H1 (cell line): Measurements from ENCODE around the gene CDC42SE2. TPM values are rescaled to one million over a fixed set of nuclear protein-coding genes. Genes with fewer than 3 reads are reported as not detected.

ENCODE experiments used
- CTCF ChIA-PET: fragments of 300-600 bp; sonication (Branson Sonifier 250); formaldehyde crosslinking; loops from one replicate; lab custom pipeline; 2021; ENCODE audit not compliant: partially characterized antibody; lab: Charles Lee
- POLR2A ChIA-PET: fragments of 300-600 bp; sonication (Branson Sonifier 250); formaldehyde crosslinking; loops from one replicate; lab custom pipeline; 2021; ENCODE audit warnings: inconsistent platforms; ENCODE audit not compliant: partially characterized antibody; lab: Charles Lee
- DNase-seq, 2 experiments: peaks; one replicate each; pipeline versions ENCODE4 v3.0.0 to v3.0.0-alpha.2; 2010 to 2022; ENCODE audit warnings: low spot score in 2 of 2, low read depth in 1 of 2, mixed read lengths in 1 of 2
- FAIRE-seq: peaks from 2 replicates; lab custom pipeline; 2011; peaks lifted over from hg19 to GRCh38; lab: Jason Lieb, UNC
- H2AFZ ChIP-seq: 2 replicates; pipeline ENCODE4 v1.8.1; 2012; ENCODE audit warnings: low read length, inconsistent platforms
- H2AK5ac ChIP-seq: 2 replicates; pipeline ENCODE4 v1.6.1; 2013; ENCODE audit warnings: low read depth, low read length
- H2BK120ac ChIP-seq: replicated peaks from 2 replicates; pipeline ENCODE3; 2013; ENCODE audit warnings: low read depth, low read length, inconsistent platforms
- H2BK12ac ChIP-seq: 2 replicates; pipeline ENCODE4 v1.6.1; 2013; ENCODE audit warnings: low read depth, low read length
- H2BK15ac ChIP-seq: 2 replicates; pipeline ENCODE4 v1.6.1; 2013; ENCODE audit warnings: low read length
- H2BK20ac ChIP-seq: 2 replicates; pipeline ENCODE4 v1.6.1; 2013; ENCODE audit warnings: low read length
- H2BK5ac ChIP-seq: 2 replicates; pipeline ENCODE4 v1.6.1; 2013; ENCODE audit warnings: low read depth, low read length
- H3K14ac ChIP-seq: 2 replicates; pipeline ENCODE4 v1.6.1; 2013; ENCODE audit warnings: inconsistent platforms; ENCODE audit not compliant: insufficient read length
- H3K18ac ChIP-seq: 2 replicates; pipeline ENCODE4 v1.6.1; 2013; ENCODE audit warnings: low read length; ENCODE audit errors: extremely low read depth
- H3K23ac ChIP-seq: 2 replicates; pipeline ENCODE4 v1.6.1; 2013; ENCODE audit warnings: inconsistent platforms; ENCODE audit not compliant: insufficient read length
- H3K23me2 ChIP-seq: 2 replicates; pipeline ENCODE4 v1.6.1; 2013; ENCODE audit warnings: low read depth, low read length
- H3K27ac ChIP-seq: 2 replicates; pipeline ENCODE4 v1.6.1; 2011; ENCODE audit warnings: low read depth, low read length, inconsistent platforms
- H3K27me3 ChIP-seq, 4 experiments: replicated peaks in 1 of 4; 1 replicate in 1 of 4; 2 replicates in 3 of 4; pipeline versions ENCODE4 v1.6.1 to v1.8.1; 2011 to 2013; ENCODE audit warnings: low read length in 3 of 4, mild to moderate bottlenecking in 3 of 4, inconsistent platforms in 2 of 4, mixed read lengths in 2 of 4, moderate library complexity in 1 of 4; ENCODE audit not compliant: control insufficient read depth in 3 of 4, insufficient read depth in 3 of 4; ENCODE audit errors: extremely low read depth in 1 of 4
- H3K36me3 ChIP-seq, 4 experiments: 2 replicates each; pipeline versions ENCODE4 v1.6.1 to v1.8.1; 2011 to 2013; ENCODE audit warnings: mild to moderate bottlenecking in 4 of 4, low read length in 3 of 4, moderate library complexity in 2 of 4, control low read depth in 1 of 4, inconsistent platforms in 1 of 4; ENCODE audit not compliant: insufficient read depth in 4 of 4, control insufficient read depth in 2 of 4
- H3K4ac ChIP-seq: replicated peaks from 2 replicates; pipeline ENCODE3; 2013; ENCODE audit warnings: low read length, low read depth, mixed read lengths, inconsistent platforms; ENCODE audit not compliant: insufficient read length
- H3K4me1 ChIP-seq, 4 experiments: replicated peaks in 1 of 4; 1 replicate in 1 of 4; 2 replicates in 3 of 4; pipeline versions ENCODE4 v1.6.1 to v1.8.1; 2011 to 2013; ENCODE audit warnings: low read length in 3 of 4, inconsistent platforms in 2 of 4, mixed read lengths in 1 of 4; ENCODE audit not compliant: insufficient read depth in 4 of 4, control insufficient read depth in 3 of 4
- H3K4me2 ChIP-seq, 2 experiments: 2 replicates each; pipeline versions ENCODE4 v1.6.1 to v1.8.1; 2011 to 2013; ENCODE audit warnings: low read depth in 2 of 2, low read length in 2 of 2, control low read depth in 1 of 2, inconsistent platforms in 1 of 2, mild to moderate bottlenecking in 1 of 2; ENCODE audit not compliant: insufficient read depth in 1 of 2
- H3K4me3 ChIP-seq, 4 experiments: fragments of 200-600, 300-600 bp in 1 of 4; sonication (generic), shearing (Covaris generic), sonication (Bioruptor Twin) in 1 of 4; 2 replicates each; pipeline versions ENCODE4 v1.5.1 to v1.8.1; 2011 to 2016; ENCODE audit warnings: low read length in 4 of 4, low read depth in 3 of 4, control low read depth in 2 of 4, inconsistent platforms in 2 of 4, mild to moderate bottlenecking in 2 of 4, mixed read lengths in 1 of 4, moderate library complexity in 1 of 4; ENCODE audit not compliant: insufficient read depth in 2 of 4; ENCODE audit errors: extremely low read depth in 1 of 4
- H3K56ac ChIP-seq: replicated peaks from 2 replicates; pipeline ENCODE3; 2013; ENCODE audit warnings: low read depth, mild to moderate bottlenecking, mixed read lengths, low read length, inconsistent platforms; ENCODE audit not compliant: insufficient read length
- H3K79me1 ChIP-seq: 2 replicates; pipeline ENCODE4 v1.6.1; 2013; ENCODE audit warnings: low read depth, low read length, control low read depth
- H3K79me2 ChIP-seq, 2 experiments: 2 replicates each; pipeline versions ENCODE4 v1.6.1 to v1.8.1; 2012 to 2013; ENCODE audit warnings: low read length in 2 of 2, mild to moderate bottlenecking in 2 of 2, inconsistent platforms in 1 of 2; ENCODE audit not compliant: insufficient read depth in 2 of 2, control insufficient read depth in 1 of 2
- H3K9ac ChIP-seq, 4 experiments: replicated peaks in 1 of 4; 1 replicate in 1 of 4; 2 replicates in 3 of 4; pipeline versions ENCODE4 v1.6.1 to v1.8.1; 2011 to 2013; ENCODE audit warnings: low read depth in 3 of 4, low read length in 3 of 4, control low read depth in 2 of 4, mild to moderate bottlenecking in 2 of 4, moderate library complexity in 2 of 4, inconsistent platforms in 1 of 4; ENCODE audit errors: extremely low read depth in 1 of 4
- H3K9me3 ChIP-seq, 2 experiments: 2 replicates each; pipeline versions ENCODE4 v1.6.1 to v1.8.1; 2012 to 2013; ENCODE audit warnings: mild to moderate bottlenecking in 2 of 2, moderate library complexity in 2 of 2, control low read depth in 1 of 2, inconsistent platforms in 1 of 2, low read depth in 1 of 2, low read length in 1 of 2, mixed read lengths in 1 of 2; ENCODE audit not compliant: insufficient read depth in 2 of 2
- H4K20me1 ChIP-seq, 2 experiments: replicated peaks in 1 of 2; 2 replicates each; pipeline versions ENCODE3 to v1.8.1; 2011 to 2013; ENCODE audit warnings: inconsistent platforms in 2 of 2, low read length in 2 of 2, mild to moderate bottlenecking in 1 of 2; ENCODE audit not compliant: insufficient read depth in 2 of 2, control insufficient read depth in 1 of 2
- H4K5ac ChIP-seq: 2 replicates; pipeline ENCODE4 v1.6.1; 2013; ENCODE audit warnings: low read length, low read depth, mixed read lengths, inconsistent platforms; ENCODE audit not compliant: insufficient read length
- H4K8ac ChIP-seq: 2 replicates; pipeline ENCODE4 v1.8.0; 2013; ENCODE audit warnings: mild to moderate bottlenecking, moderate library complexity, low read length, inconsistent platforms; ENCODE audit not compliant: insufficient read depth; ENCODE audit errors: extremely low read depth
- H4K91ac ChIP-seq: replicated peaks from 2 replicates; pipeline ENCODE3; 2013; ENCODE audit warnings: low read length, mixed read lengths, inconsistent platforms; ENCODE audit not compliant: insufficient read length
- BCL11A ChIP-seq, 2 experiments: IDR thresholded peaks; one replicate each; pipeline ENCODE4 v1.6.1; 2011; ENCODE audit warnings: low read depth in 2 of 2, low read length in 2 of 2, mild to moderate bottlenecking in 2 of 2
- EZH2 ChIP-seq: fragments of 200-600 bp; sonication (generic); IDR thresholded peaks from 2 replicates; pipeline ENCODE4 v1.7.1; 2012; ENCODE audit warnings: low read depth, mild to moderate bottlenecking, moderate library complexity, low read length, inconsistent platforms; ENCODE audit not compliant: severe bottlenecking
- GABPA ChIP-seq: IDR thresholded peaks from 2 replicates; pipeline ENCODE4 v1.6.1; 2011; ENCODE audit warnings: mild to moderate bottlenecking, low read length, moderate library complexity, borderline replicate concordance; ENCODE audit not compliant: insufficient read depth
- KDM4A ChIP-seq: IDR thresholded peaks from one replicate; pipeline ENCODE4 v1.7.1; 2012; ENCODE audit warnings: low read depth, mild to moderate bottlenecking, moderate library complexity, low read length, inconsistent platforms; ENCODE audit not compliant: severe bottlenecking
- SIN3A ChIP-seq, 2 experiments: IDR thresholded peaks in 1 of 2; conservative IDR thresholded peaks in 1 of 2; 2 replicates each; pipeline ENCODE4 v1.6.1; 2011 to 2012; ENCODE audit warnings: low read length in 2 of 2, improper control_type of control experiment in 1 of 2, low read depth in 1 of 2, mild to moderate bottlenecking in 1 of 2
- SRF ChIP-seq: IDR thresholded peaks from 2 replicates; pipeline ENCODE4 v1.6.1; 2011; ENCODE audit warnings: mild to moderate bottlenecking, low read depth, low read length, moderate library complexity
- TEAD4 ChIP-seq: IDR thresholded peaks from 2 replicates; pipeline ENCODE4 v1.6.1; 2012; ENCODE audit warnings: low read depth, low read length, inconsistent platforms, mixed read lengths
- polyA plus RNA-seq, 7 experiments: library from polyadenylated mRNA; depleted of rRNA in 3 of 7; stranded (reverse) in 5 of 7; unstranded in 2 of 7; fragments of >200 nt in 5 of 7; fragments of 200-250 nt in 2 of 7; gene quantifications; 1 replicate in 5 of 7; 2 replicates in 1 of 7; 4 replicates in 1 of 7; pipeline versions ENCODE4 v1.2.1 to v1.2.3, GENCODE V29; 2011 to 2013; ENCODE audit warnings: missing spikeins in 2 of 7, mixed read lengths in 2 of 7
- total RNA-seq: library from RNA; stranded (reverse); fragmentation: NEBNext Ultra II Directional; extraction: Animal tissue kit (Norgen Biotek cat#: 25700); gene quantifications from 2 replicates; pipeline ENCODE4 v1.2.1, GENCODE V29; 2021
- TF ChIP-seq, protein P1 (sequence below): IDR thresholded peaks from 2 replicates; pipeline ENCODE4 v1.6.1; 2012; ENCODE audit warnings: inconsistent platforms
- TF ChIP-seq, protein P2 (sequence below): IDR thresholded peaks from 2 replicates; pipeline ENCODE4 v1.6.1; 2012; ENCODE audit warnings: inconsistent platforms
- TF ChIP-seq, protein P3 (sequence below): IDR thresholded peaks from 2 replicates; pipeline ENCODE4 v1.6.1; 2012; ENCODE audit warnings: low read length, inconsistent platforms

Gene CDC42SE2
- total and polyA plus RNA-seq, 2 of the 8 experiments (the other 6 are each of a cell fraction or from before 2014, with no cell fraction given) = 16.7 to 30.8 TPM

DNA sequence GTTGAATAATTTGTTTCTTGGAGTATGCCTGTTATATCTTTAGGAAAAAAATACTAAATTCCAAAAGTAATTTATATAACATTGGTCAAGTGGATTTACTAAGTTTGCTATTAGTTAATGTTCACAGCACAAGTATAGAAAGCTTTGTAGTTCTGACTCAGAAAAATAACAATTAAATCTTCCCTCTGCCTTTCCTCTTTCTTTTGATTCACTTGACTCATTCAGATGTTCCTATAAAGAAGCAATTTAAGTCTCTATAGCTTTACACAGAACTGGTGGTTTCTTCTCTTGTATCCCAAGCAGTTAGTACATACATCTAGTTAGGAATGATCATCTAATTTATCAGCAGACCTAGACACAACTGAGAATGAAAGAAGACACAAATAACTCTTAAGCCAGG lies 4.5 kb upstream of the CDC42SE2 start:
- Histone ChIP-seq H3K4me2 (no peak overlapping the region), H4K5ac (no peak overlapping the region), H3K23me2 (peaks cover 4% of the 10 kb centered on the region; the same call in 1 of the 2 replicates), H3K79me1 (no peaks in the 10 kb centered on the region), H4K91ac (no peak overlapping the region), H2BK12ac (no peak overlapping the region), H2BK20ac (no peak overlapping the region), H3K14ac (no peak overlapping the region), H4K8ac (no peak overlapping the region), H3K79me2 (no peaks in the 10 kb centered on the region), H2BK120ac (no peak overlapping the region), H3K27me3 (no peaks in the 10 kb centered on the region), H3K56ac (no peak overlapping the region), H2AFZ (no peak overlapping the region), H3K18ac (no peak overlapping the region), H4K20me1 (no peaks in the 10 kb centered on the region), H3K4me1 (peaks cover 0 to 2% (median 0%) of the 10 kb centered on the region in 4 experiments; a peak in 2 of 7 replicates), H2BK5ac (no peak overlapping the region), H3K9me3 (no peaks in the 10 kb centered on the region), H3K4ac (no peak overlapping the region), H3K27ac (no peak overlapping the region), H3K36me3 (no peaks in the 10 kb centered on the region), H2BK15ac (no peak overlapping the region), H2AK5ac (no peak overlapping the region), H3K23ac (no peak overlapping the region), H3K4me3 (no peak overlapping the region), H3K9ac (no peak overlapping the region)
- ChIA-PET POLR2A (no interaction called here), CTCF (interaction anchor here (1.2 to 1.4 kb wide), 2 partner anchors 119 to 123 kb away, joined by 3 to 5 read pairs; no protein-coding TSS in a partner anchor)
- TF ChIP-seq EZH2 (no peak), GABPA (no peak), KDM4A (no peak), TEAD4 (no peak), BCL11A (IDR thresholded peaks at IDR 0.05; ENCODE audit: low read depth in 2 of 2, low read length in 2 of 2) (no peak), SRF (no peak), SIN3A (conservative IDR thresholded peaks at IDR 0.05 in 1 of 2, IDR thresholded peaks at IDR 0.05 in 1 of 2; ENCODE audit: low read depth in 1 of 2, low read length in 2 of 2) (no peak)
- TF ChIP-seq, protein P1, sequence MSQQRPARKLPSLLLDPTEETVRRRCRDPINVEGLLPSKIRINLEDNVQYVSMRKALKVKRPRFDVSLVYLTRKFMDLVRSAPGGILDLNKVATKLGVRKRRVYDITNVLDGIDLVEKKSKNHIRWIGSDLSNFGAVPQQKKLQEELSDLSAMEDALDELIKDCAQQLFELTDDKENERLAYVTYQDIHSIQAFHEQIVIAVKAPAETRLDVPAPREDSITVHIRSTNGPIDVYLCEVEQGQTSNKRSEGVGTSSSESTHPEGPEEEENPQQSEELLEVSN = no peak
- TF ChIP-seq, protein P2, sequence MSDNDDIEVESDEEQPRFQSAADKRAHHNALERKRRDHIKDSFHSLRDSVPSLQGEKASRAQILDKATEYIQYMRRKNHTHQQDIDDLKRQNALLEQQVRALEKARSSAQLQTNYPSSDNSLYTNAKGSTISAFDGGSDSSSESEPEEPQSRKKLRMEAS = no peak
- TF ChIP-seq, protein P3, sequence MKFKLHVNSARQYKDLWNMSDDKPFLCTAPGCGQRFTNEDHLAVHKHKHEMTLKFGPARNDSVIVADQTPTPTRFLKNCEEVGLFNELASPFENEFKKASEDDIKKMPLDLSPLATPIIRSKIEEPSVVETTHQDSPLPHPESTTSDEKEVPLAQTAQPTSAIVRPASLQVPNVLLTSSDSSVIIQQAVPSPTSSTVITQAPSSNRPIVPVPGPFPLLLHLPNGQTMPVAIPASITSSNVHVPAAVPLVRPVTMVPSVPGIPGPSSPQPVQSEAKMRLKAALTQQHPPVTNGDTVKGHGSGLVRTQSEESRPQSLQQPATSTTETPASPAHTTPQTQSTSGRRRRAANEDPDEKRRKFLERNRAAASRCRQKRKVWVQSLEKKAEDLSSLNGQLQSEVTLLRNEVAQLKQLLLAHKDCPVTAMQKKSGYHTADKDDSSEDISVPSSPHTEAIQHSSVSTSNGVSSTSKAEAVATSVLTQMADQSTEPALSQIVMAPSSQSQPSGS = no peak
- no peak for DNase-seq
- FAIRE-seq = no peak
